ENCODE data around the gene ZNF652.
"Not testable (repeated sequence)": the region's sequence is repeated elsewhere in the genome, so short reads cannot be mapped to it uniquely, and the experiment has no call there.

Gene ZNF652

DNA sequence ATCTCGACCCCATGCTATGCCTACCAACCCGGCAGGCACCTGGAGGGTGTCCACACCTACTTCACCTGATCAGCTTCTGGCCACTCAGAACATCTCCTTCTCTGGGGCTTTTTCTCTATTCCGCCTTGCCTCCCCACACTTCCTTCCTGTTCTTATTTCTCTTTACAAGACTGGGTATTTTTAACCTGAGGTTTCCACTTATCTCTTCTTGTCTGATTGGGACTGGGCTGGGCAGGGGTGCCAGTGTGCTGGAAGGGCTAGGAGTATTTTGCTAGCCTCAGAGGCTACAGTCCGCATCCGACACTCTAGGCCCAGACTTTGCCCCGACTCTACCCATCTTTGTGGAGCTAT is 26.2 kb upstream of the ZNF652 start:
- in situ Hi-C loops (cut with HindIII; ENCODE audit: low pct_ligation_motif_present, low pct_unique_long_range_greater_than_20kb, low sequenced_read_pairs), result no loop called here
- no peak for DNase-seq

DNA sequence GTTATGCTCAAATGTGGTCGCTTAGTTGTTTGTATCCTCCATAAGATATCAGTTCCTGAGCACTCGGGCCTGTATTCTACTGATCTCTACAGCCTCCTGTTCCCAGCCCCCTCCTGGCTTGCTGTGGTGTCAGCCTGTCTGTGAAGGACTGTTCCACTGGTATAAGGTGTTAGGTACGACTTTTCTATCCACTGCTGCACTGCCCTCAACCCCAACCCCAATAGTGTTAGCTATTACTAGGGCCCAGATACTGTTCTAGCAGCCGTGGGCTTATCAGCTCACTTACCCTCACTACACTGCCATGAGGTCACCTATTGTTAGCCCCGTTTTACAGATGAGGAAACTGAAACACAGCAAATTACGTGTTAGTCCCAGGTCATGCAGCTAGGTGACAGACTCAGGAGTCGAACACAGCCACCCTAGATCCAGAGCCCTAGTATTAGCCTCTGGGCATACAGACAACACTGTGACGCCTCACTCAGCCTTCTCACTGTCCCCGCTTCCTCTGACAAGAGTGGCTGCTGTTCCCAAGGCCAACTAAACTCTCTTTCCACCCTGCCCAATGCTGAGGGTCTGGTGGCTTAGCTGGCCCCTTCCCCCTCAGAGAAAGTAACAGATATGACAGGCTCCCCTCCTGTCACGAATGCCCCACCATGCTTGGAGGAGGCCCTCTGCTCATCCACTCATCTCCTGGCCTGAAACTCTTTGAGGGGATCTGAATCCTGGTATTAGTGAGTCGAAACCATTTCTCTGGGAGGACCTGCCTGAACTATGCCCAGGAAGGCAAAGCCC is 25.6 kb upstream of the ZNF652 start:
- in situ Hi-C loops (cut with HindIII; ENCODE audit: low pct_ligation_motif_present, low pct_unique_long_range_greater_than_20kb, low sequenced_read_pairs), result no loop called here
- no peak for DNase-seq

DNA sequence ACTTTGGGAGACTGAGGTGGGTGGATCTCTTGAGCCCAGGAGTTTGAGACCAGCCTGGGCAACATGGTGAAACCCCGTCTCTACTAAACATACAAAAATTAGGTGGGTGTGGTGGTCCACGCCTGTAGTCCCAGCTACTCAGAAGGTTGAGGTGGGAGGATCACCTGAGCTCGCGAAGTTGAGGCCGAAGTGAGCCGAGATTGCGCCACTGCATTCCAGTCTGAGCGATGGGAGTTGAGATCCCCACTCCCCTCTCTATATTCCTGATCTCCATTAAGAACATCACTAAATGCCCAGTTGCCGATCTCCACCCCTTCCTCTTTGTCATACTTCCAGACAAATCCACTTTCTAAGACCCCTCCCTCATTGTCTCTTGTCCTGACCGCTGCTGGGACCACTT is 24.3 kb upstream of the ZNF652 start:
- in situ Hi-C loops (cut with HindIII; ENCODE audit: low pct_ligation_motif_present, low pct_unique_long_range_greater_than_20kb, low sequenced_read_pairs), result no loop called here

DNA sequence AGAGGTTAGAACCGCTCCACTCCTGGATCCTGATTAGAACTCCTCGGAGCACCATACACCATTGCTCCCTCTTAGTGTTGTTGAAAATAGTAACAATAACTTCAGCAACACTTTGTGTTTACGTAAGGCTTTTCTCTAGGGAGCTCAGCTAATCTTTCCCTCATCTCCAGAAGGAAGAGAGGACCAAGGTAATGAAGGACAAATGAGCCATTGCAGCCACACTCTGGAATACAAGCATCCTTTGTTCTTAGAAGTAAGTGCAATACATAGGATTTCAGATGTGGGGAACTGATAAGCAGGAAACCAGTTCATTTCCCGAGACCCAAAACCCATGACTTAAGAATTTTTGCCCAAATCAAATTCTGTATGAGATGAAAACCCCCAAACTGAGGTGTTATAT is 22.9 kb upstream of the ZNF652 start:
- in situ Hi-C loops (cut with HindIII; ENCODE audit: low pct_ligation_motif_present, low pct_unique_long_range_greater_than_20kb, low sequenced_read_pairs), result no loop called here
- DNase-seq, result no peak

More for the DNA sequence above, 24.3 kb upstream of the ZNF652 start:
- no peak for DNase-seq

DNA sequence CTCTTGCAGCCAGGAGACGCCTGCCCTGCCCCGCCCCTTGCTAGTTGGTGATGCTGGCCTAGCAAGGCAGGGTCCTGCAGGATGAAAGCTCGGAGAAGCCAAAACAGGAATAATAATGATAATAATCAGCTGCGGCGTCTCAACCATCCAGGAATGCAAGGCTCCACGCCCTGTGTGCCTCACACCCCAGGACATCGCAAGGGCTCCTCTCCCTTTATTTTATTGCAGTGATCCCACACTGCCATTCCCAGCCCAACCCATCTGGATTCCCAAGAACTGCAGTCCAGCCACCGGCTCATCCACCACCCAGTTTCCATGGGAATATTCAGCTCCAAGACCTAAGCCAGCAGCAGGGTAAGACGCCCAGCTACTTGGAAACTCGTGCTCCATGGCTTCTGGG is 21.0 kb upstream of the ZNF652 start:
- DNase-seq, result no peak
- in situ Hi-C loops (cut with HindIII; ENCODE audit: low pct_ligation_motif_present, low pct_unique_long_range_greater_than_20kb, low sequenced_read_pairs), result no loop called here

DNA sequence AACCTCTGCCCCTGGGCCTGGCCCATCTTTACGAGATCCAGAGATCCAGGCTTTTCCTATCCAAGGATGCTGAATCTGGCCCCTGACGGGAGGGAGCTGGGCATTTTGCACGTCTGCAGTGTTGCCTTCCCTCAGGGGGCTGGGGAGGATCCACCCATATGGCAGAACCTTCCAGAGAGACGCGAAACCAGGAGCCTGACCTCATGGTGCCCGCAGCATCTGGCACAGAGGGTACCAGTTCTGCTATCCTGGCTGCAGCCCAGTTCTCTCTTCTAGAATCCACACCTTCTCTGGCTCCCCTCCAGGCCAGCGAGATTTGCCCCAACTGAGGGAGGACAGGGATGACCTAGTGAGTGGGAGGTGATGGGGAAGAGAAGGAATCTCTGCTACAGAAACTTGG is 20.5 kb upstream of the ZNF652 start:
- no peak for DNase-seq
- in situ Hi-C loops (cut with HindIII; ENCODE audit: low pct_ligation_motif_present, low pct_unique_long_range_greater_than_20kb, low sequenced_read_pairs), result no loop called here

DNA sequence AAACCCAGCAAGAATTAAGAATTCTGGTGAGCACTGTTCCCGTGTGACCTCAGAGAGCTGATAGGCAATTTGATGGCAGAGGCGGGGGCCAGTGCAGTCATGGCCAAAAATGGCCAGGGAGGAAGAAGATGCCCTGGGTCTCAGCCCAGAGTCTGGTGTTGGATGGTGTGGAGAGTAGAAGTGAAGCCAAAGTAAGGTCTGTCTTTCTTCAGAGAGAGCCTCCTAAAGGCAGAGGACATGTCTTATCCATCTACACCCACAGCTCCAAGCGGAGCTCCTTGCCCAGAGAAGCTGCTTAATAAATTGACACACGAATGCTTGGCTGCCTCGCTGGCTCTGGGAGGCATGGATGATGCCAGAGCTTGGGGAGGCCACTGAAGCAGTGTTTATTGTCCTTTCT is 19.7 kb upstream of the ZNF652 start:
- in situ Hi-C loops (cut with HindIII; ENCODE audit: low pct_ligation_motif_present, low pct_unique_long_range_greater_than_20kb, low sequenced_read_pairs), result no loop called here
- no peak for DNase-seq

DNA sequence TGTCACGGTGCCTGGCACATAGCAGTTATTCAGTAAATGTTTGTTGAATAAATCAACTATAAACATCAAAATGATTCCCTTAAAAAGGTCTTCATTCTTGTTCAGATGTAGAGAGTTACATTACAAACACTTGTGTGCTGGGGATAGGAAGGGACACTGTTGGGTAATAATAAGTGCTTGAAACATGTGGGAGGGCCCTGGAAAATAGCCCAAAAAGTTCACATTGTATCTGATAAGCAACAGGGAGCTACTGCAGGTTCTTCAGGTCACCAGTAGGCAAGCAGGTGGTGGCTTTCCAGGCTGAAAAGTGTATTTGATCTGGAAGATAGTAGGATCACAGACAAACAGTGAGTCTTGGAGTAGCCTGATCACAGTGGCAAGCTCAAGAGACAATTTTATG is 19.0 kb upstream of the ZNF652 start:
- in situ Hi-C loops (cut with HindIII; ENCODE audit: low pct_ligation_motif_present, low pct_unique_long_range_greater_than_20kb, low sequenced_read_pairs), result no loop called here
- no peak for DNase-seq

DNA sequence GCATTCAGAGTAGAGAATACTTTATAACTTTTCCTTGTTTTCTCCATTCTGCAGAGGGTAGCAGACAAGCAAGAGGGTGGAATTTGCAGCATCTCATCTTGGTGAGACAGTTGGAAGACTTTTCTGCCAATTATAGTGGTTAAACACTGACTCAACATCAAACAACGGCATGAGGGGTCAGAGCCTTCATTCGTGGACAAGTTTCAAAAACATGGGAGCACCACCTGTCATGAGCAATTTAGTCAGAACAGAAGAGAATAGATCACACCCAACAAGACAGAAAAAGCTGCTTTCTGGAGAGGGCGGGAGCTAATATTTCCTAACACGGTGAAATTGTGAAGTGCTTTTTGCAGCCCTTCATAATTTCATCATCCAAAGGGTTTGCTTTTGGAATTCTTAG is 17.9 kb upstream of the ZNF652 start:
- in situ Hi-C loops (cut with HindIII; ENCODE audit: low pct_ligation_motif_present, low pct_unique_long_range_greater_than_20kb, low sequenced_read_pairs), result no loop called here
- no peak for DNase-seq

DNA sequence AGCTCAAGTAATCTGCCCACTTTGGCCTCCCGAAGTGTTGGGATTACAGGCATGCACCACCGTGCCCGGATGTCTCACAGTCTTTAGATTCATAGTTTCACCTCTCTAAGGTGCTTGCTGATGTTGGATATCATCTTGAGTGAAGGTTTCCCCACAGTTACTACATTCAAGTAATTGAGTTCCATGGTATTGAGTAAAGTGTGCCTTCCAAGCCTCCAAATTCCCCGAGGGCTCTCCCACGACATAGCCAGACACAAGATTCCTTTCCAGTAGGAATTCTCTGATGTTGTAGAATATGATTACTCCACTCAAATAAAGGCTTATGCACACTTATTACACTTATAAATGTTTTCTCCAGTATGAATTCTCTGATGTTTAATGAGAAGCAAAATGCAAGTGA is 16.3 kb upstream of the ZNF652 start:
- DNase-seq, result no peak
- in situ Hi-C loops (cut with HindIII; ENCODE audit: low pct_ligation_motif_present, low pct_unique_long_range_greater_than_20kb, low sequenced_read_pairs), result no loop called here

DNA sequence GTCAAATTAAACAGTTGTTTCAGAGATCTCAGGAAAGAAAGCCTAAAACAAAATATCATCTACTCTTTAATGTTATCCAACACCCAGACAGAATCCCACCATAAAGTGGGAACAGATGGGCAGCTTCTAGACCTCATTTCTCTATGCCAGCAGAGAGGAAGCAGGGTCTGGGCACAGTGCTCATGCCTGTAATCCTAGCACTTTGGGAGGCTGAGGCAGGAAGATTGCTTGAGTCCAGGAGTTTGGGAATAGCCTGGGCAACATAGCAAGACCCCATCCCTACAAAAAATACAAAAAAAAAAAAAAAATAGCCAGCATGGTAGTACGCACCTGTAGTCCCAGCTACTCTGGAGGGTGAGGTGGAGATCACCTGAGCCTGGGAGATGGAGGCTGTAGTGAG is 13.5 kb upstream of the ZNF652 start:
- no peak for DNase-seq
- in situ Hi-C loops (cut with HindIII; ENCODE audit: low pct_ligation_motif_present, low pct_unique_long_range_greater_than_20kb, low sequenced_read_pairs), result no loop called here

DNA sequence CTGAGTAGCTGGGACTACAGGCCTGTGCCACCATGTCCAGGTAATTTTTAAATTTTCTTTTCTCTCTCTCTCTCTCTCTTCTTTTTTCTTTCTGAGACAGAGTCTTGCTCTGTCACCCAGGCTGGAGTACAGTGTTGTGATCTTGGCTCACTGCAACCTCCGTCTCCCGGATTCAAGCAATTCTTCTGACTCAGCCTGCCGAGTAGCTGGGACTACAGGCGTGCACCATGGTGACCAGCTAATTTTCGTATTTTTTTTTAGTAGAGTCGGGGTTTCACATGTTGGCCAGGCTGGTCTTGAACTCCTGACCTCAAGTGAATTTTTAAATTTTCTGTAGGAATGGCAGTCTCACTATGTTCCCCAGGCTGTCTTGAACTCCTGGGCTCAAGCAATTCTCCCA is 11.1 kb upstream of the ZNF652 start:
- DNase-seq, result no peak

DNA sequence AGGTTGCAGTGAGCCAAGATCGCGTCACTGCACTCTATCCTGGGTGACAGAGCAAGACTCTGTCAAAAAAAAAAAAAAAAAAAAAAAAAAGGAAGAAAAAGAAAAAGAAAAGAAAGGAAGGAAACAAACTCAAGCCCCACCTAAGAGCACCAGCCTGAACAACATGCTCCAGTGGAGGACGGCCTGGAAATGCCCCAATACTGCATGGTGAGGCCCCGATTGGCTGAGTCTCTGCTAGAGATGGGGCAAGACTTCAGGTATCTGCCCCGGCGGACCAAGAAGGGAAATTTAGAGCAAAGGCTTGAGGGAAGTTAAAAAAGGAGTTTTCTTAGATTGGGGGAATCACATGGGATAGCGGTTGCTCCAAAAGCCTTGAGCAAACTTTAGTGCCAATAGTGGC is 10.4 kb upstream of the ZNF652 start:
- DNase-seq, result no peak
- in situ Hi-C loops (cut with HindIII; ENCODE audit: low pct_ligation_motif_present, low pct_unique_long_range_greater_than_20kb, low sequenced_read_pairs), result no loop called here

More for the DNA sequence above, 11.1 kb upstream of the ZNF652 start:
- in situ Hi-C loops (cut with HindIII; ENCODE audit: low pct_ligation_motif_present, low pct_unique_long_range_greater_than_20kb, low sequenced_read_pairs), result no loop called here

DNA sequence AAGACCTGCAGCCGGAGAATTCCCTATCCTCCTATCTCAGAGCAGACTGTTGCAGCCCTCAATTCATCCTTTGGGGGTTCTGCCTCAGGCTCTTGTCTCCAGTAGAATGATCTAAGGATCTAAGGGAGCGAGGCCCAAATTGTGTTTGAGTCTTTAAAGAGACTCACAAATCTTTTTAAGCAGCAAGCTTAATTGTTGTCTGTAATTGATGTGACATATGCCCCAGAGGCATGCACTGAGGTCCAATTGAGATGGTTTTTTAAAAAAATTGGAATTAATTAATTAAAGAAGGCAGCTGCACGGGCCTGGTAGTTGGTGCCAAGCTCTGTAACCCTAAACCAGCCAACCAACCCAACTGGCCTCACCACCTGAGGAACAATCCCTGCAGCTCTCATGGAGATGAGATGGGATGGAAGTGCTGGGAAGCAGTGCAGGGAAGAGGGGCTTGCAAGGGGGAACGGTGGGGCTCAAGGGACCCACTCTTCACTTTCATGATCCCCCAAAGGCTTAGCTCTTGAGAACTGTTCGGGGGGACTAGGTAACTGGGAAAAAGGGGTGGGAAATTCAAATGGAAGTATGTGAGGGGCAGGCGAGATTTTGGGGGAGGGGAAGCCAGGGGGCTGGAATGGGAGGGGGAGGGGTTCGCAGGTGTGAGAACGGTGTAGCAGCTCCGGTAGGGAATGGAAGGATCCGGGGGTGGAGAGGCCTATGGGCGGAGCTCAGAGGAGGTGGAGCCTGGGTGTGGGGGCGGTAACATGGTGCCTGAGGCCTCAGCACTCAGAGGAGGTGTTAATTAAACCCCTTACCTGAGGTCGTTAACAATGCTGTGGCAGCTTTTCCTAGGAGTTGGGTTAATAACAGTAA is 9.2 kb upstream of the ZNF652 start:
- in situ Hi-C loops (cut with HindIII; ENCODE audit: low pct_ligation_motif_present, low pct_unique_long_range_greater_than_20kb, low sequenced_read_pairs), result no loop called here
- DNase-seq, result no peak

DNA sequence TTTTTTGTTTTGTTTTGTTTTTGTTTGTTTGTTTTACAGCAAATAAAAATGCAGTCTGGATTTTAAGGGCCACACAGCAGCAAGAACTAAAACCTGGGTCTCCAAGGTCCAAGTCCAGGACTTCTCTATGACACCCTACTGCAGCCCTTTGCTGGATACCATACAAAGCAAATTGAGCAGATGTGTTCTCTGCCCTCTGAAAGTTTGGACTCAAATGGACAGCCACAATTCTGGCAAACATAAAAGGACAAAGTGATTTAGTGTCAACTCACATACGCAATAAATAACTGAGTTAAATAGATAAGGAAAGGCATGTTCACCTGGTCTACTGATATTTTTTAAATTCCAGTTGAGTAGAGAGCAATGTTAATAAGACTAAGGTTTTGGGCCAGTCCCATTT is 7.7 kb upstream of the ZNF652 start:
- DNase-seq, result no peak
- in situ Hi-C loops (cut with HindIII; ENCODE audit: low pct_ligation_motif_present, low pct_unique_long_range_greater_than_20kb, low sequenced_read_pairs), result no loop called here

DNA sequence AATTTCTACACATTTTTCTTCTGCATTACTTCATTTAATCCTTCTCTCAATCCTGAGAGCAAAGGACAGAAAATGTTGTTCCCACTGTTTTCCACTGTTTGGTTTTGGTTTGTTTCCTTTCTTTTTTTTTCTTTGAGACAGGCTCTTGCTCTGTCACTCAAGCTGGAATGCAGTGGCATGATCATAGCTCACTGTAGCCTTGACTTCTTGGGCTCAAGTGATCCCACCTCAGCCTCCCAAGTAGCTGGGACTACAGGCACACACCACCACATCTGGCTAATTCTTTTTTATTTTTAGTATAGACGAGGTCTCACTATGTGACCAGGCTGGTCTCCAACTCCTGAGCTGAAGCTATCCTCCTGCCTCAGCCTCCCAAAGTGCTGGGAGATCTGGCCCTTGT is 7.0 kb upstream of the ZNF652 start:
- DNase-seq, result no peak
- in situ Hi-C loops (cut with HindIII; ENCODE audit: low pct_ligation_motif_present, low pct_unique_long_range_greater_than_20kb, low sequenced_read_pairs), result no loop called here

DNA sequence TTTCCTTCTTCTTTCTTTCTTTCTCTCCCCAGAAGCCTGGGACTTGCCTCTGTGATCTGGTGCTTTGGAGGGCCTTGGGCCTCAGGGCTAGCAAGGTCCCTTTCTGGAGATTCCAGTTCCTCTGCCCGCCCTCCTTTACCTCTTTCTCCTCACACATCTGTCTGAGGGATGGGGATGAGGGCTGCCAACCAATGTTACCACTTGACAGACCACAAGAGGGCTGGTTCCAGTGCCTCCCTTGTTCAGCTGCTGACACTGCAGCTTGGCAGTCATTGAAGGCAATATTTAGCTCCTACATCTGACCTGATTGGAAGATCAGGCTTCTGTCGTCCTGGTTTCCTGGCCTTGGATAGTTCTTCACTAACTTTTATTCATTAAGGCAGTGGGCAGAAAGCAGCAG is 3.6 kb upstream of the ZNF652 start:
- DNase-seq, result peak; percentile 41
- in situ Hi-C loops (cut with HindIII; ENCODE audit: low pct_ligation_motif_present, low pct_unique_long_range_greater_than_20kb, low sequenced_read_pairs), result no loop called here

DNA sequence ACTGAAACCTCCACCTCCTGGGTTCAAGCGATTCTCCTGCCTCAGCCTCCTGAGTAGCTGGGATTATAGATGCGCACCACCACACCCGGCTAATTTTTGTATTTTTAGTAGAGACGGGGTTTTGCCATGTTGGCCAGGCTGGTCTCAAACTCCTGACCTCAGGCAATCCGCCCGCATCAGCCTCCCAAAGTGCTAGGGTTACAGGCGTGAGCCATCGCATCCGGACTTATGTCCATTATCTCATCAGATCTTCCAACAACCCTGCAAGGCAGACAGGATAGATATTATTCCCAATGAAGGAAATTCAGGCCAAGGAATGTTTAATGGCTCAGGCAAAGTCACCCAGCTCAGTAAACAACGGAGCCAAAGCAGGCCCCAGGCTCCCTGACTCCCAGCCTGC is 3.1 kb upstream of the ZNF652 start:
- DNase-seq; in situ Hi-C loops (cut with HindIII; ENCODE audit: low pct_ligation_motif_present, low pct_unique_long_range_greater_than_20kb, low sequenced_read_pairs): not testable (repeated sequence)

DNA sequence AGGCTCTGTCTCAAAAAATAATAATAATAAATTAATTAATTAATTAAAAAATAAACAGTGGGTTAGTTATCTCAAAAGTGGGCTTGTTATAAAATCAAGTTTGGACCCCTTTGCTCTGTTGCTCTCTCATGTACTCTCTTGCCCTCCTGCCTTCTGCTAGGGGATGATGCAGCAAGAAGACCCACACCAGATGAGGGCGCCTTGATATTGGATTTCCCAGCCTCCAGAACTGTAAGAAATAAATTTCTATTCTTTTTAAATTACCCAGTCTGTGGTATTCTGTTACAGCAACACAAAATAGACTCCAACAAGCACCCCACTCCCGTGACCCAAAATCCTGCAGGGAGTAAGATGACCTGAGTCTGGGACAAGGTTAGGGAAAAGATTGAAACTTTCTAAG is 2.1 kb upstream of the ZNF652 start:
- DNase-seq, result no peak
- in situ Hi-C loops (cut with HindIII; ENCODE audit: low pct_ligation_motif_present, low pct_unique_long_range_greater_than_20kb, low sequenced_read_pairs), result no loop called here

DNA sequence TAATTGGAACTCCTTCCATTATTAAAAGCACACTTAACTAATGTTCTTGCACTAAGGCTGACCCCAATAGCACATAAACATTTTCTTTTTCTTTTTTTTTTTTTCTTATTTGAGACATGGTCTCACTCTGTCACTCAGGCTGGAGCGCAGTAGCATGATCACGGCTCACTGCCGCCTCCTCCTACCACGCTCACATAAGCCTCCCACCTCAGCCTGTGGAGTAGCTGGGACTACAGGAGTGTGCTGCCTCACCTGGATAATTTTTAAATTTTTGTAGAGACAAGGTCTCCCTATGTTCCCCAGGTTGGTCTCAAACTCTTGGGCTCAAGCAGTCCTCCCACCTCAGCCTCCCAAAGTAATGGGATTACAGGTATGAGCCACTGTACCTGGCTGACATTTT is 1.2 kb upstream of the ZNF652 start:
- in situ Hi-C loops (cut with HindIII; ENCODE audit: low pct_ligation_motif_present, low pct_unique_long_range_greater_than_20kb, low sequenced_read_pairs), result no loop called here

More for the DNA sequence above, 1.2 kb upstream of the ZNF652 start:
- DNase-seq, result no peak

Measured in ACHN (cell line).